GM12864 (cell line): ENCODE data around the gene CDH23.

Experiments
- DNase-seq: peaks from one replicate; pipeline ENCODE4 v3.0.0-alpha.2; 2011; ENCODE audit warnings: low read depth
- H3K4me3 ChIP-seq: 2 replicates; pipeline ENCODE4 v1.5.1; 2011; ENCODE audit warnings: mild to moderate bottlenecking, low read depth, low read length, control low read depth
- CTCF ChIP-seq: IDR thresholded peaks from 2 replicates; pipeline ENCODE4 v1.5.1; 2011; ENCODE audit warnings: low read depth, mild to moderate bottlenecking, moderate library complexity, low read length, control low read depth, inconsistent platforms; ENCODE audit errors: missing control alignments

Gene CDH23

GRCh38 chr10:71360735-71361134 lies 36.0 kb upstream of the CDH23 start:
- H3K4me3 ChIP-seq: no peak overlapping the region
- DNase-seq: no peak
- no peak for TF ChIP-seq CTCF

- H3K4me3 ChIP-seq: no peak overlapping the region
- DNase-seq: no peak
- TF ChIP-seq CTCF: no peak
Observed at GRCh38 chr10:71361581-71361980, 35.1 kb upstream of the CDH23 start.

GRCh38 chr10:71362141-71362540 lies 34.6 kb upstream of the CDH23 start:
- no peak for DNase-seq
- no peak overlapping the region for H3K4me3 ChIP-seq
- TF ChIP-seq CTCF: no peak

GRCh38 chr10:71363936-71364335 lies 32.8 kb upstream of the CDH23 start:
- no peak for TF ChIP-seq CTCF
- DNase-seq: no peak
- H3K4me3 ChIP-seq: no peak overlapping the region

- DNase-seq: no peak
- no peak overlapping the region for H3K4me3 ChIP-seq
- TF ChIP-seq CTCF: no peak
Observed at GRCh38 chr10:71365366-71365765, 31.4 kb upstream of the CDH23 start.

- DNase-seq: no peak
- TF ChIP-seq CTCF: no peak
- H3K4me3 ChIP-seq: no peak overlapping the region
Observed at GRCh38 chr10:71366690-71367089, 30.0 kb upstream of the CDH23 start.

GRCh38 chr10:71367271-71367670 lies 29.4 kb upstream of the CDH23 start:
- DNase-seq: no peak
- H3K4me3 ChIP-seq: no peak overlapping the region
- TF ChIP-seq CTCF: no peak
